Measurements from ENCODE around the gene CCNI.
"Not testable (repeated sequence)": the region's sequence is repeated elsewhere in the genome, so short reads cannot be mapped to it uniquely, and the experiment has no call there.

Gene CCNI

GRCh38 chr4:77082886-77083608, 7.3 kb upstream of the CCNI start:
- no peak for DNase-seq (ENCODE audit: low read depth)

GRCh38 chr4:77080806-77081205, 5.0 kb upstream of the CCNI start:
- DNase-seq (ENCODE audit: low read depth) = not testable (repeated sequence)

GRCh38 chr4:77079281-77079680, 3.5 kb upstream of the CCNI start:
- no peak for DNase-seq (ENCODE audit: low read depth)

GRCh38 chr4:77078401-77078800, 2.6 kb upstream of the CCNI start:
- DNase-seq (ENCODE audit: low read depth) = no peak

GRCh38 chr4:77076889-77077635, 1.3 kb upstream of the CCNI start:
- DNase-seq (ENCODE audit: low read depth) = no peak

GRCh38 chr4:77074981-77075855, 571 bp downstream of the CCNI start:
- DNase-seq (ENCODE audit: low read depth) = peak; percentile 68

GRCh38 chr4:77074381-77074831, 1.4 kb downstream of the CCNI start:
- no peak for DNase-seq (ENCODE audit: low read depth)

- no peak for DNase-seq (ENCODE audit: low read depth)
Observed at GRCh38 chr4:77073981-77074380, 1.8 kb downstream of the CCNI start.

GRCh38 chr4:77073106-77073809, 2.5 kb downstream of the CCNI start:
- DNase-seq (ENCODE audit: low read depth) = no peak

- no peak for DNase-seq (ENCODE audit: low read depth)
Observed at GRCh38 chr4:77072195-77072753, 3.5 kb downstream of the CCNI start.

- not testable (repeated sequence) for DNase-seq (ENCODE audit: low read depth)
Observed at GRCh38 chr4:77069514-77069913, 6.3 kb downstream of the CCNI start.

GRCh38 chr4:77065382-77065781, 10.4 kb downstream of the CCNI start:
- no peak for DNase-seq (ENCODE audit: low read depth)

- no peak for DNase-seq (ENCODE audit: low read depth)
Observed at GRCh38 chr4:77062856-77063255, 12.9 kb downstream of the CCNI start.

- peak; percentile 37 for DNase-seq (ENCODE audit: low read depth)
Observed at GRCh38 chr4:77052352-77052751, 23.4 kb downstream of the CCNI start.

- no peak for DNase-seq (ENCODE audit: low read depth)
Observed at GRCh38 chr4:77050962-77051361, 24.8 kb downstream of the CCNI start.

- DNase-seq (ENCODE audit: low read depth) = no peak
Observed at GRCh38 chr4:77047037-77047436, 28.8 kb downstream of the CCNI start.

- no peak for DNase-seq (ENCODE audit: low read depth)
Observed at GRCh38 chr4:77045490-77045889, 30.3 kb downstream of the CCNI start.

- no peak for DNase-seq (ENCODE audit: low read depth)
Observed at GRCh38 chr4:77044461-77045150, 31.2 kb downstream of the CCNI start.

GRCh38 chr4:77043507-77044136, 32.2 kb downstream of the CCNI start:
- no peak for DNase-seq (ENCODE audit: low read depth)
